KMS-11 (cell line): Measurements from ENCODE around the gene NKAIN2.
A peak's percentile ranks its signal among the peaks of the same experiment; 100 is the strongest.

Experiments used
- H2AFZ ChIP-seq: fragments of 200-600 bp; sonication (generic); 2 replicates; pipeline ENCODE4 v1.6.1; 2016; ENCODE audit warnings: antibody characterized with exemption, mixed run types, low read depth
- H3K27ac ChIP-seq: fragments of 200-600 bp; sonication (generic); 2 replicates; pipeline ENCODE4 v1.6.1; 2016; ENCODE audit warnings: mild to moderate bottlenecking, mixed run types
- H3K27me3 ChIP-seq: fragments of 200-600 bp; sonication (generic); 2 replicates; pipeline ENCODE4 v1.6.1; 2017; ENCODE audit warnings: mild to moderate bottlenecking, low read depth, mixed run types, moderate library complexity; ENCODE audit not compliant: insufficient read depth
- H3K36me3 ChIP-seq: fragments of 200-600 bp; sonication (generic); 2 replicates; pipeline ENCODE4 v1.6.1; 2017; ENCODE audit warnings: mild to moderate bottlenecking, mixed run types; ENCODE audit not compliant: insufficient read depth
- H3K4me1 ChIP-seq: fragments of 200-600 bp; sonication (generic); 2 replicates; pipeline ENCODE4 v1.6.1; 2016; ENCODE audit warnings: mild to moderate bottlenecking, low read depth, mixed run types; ENCODE audit not compliant: poor library complexity, severe bottlenecking
- H3K4me2 ChIP-seq: fragments of 200-600 bp; sonication (generic); 2 replicates; pipeline ENCODE4 v1.7.0; 2016; ENCODE audit warnings: mild to moderate bottlenecking, mixed run types
- H3K4me3 ChIP-seq: fragments of 200-600 bp; sonication (generic); IDR thresholded peaks from 2 replicates; pipeline ENCODE4 v1.6.1; 2017; ENCODE audit warnings: low read depth, low read length, mixed read lengths; ENCODE audit not compliant: insufficient read depth
- H3K79me2 ChIP-seq: fragments of 200-600 bp; sonication (generic); 2 replicates; pipeline ENCODE4 v1.6.1; 2016; ENCODE audit warnings: low read depth, mixed run types; ENCODE audit not compliant: insufficient read depth
- H3K9ac ChIP-seq: fragments of 200-600 bp; sonication (generic); 2 replicates; pipeline ENCODE4 v1.6.1; 2016; ENCODE audit warnings: mild to moderate bottlenecking, mixed run types
- H4K20me1 ChIP-seq: fragments of 200-600 bp; sonication (generic); 2 replicates; pipeline ENCODE4 v1.6.1; 2016; ENCODE audit warnings: mild to moderate bottlenecking, mixed run types; ENCODE audit not compliant: insufficient read depth
- CTCF ChIP-seq: fragments of 200-600 bp; sonication (generic); conservative IDR thresholded peaks from 2 replicates; pipeline ENCODE4 v1.6.1; 2017; ENCODE audit warnings: low read depth, mild to moderate bottlenecking, antibody characterized with exemption, low read length, moderate library complexity, mixed read lengths

The NKAIN2 gene

GRCh38 chr6:123768921-123769320 lies 34.7 kb upstream of the NKAIN2 start:
- H3K4me2 ChIP-seq = peak overlapping the region; percentile 96
- H3K27ac ChIP-seq = peak overlapping the region; percentile 95
- H4K20me1 ChIP-seq = no peaks in the 10 kb centered on the region
- no peak overlapping the region for H3K4me3 ChIP-seq
- peaks cover 50% of the 10 kb centered on the region for H3K4me1 ChIP-seq
- no peaks in the 10 kb centered on the region for H3K79me2 ChIP-seq
- H2AFZ ChIP-seq = peak overlapping the region; percentile 58
- no peak for TF ChIP-seq CTCF
- H3K27me3 ChIP-seq = no peaks in the 10 kb centered on the region
- no peaks in the 10 kb centered on the region for H3K36me3 ChIP-seq
- peak overlapping the region; percentile 36; the same call in 1 of the 2 replicates for H3K9ac ChIP-seq

GRCh38 chr6:123769431-123769830 lies 34.2 kb upstream of the NKAIN2 start:
- H3K9ac ChIP-seq = peak overlapping the region; percentile 36; the same call in 1 of the 2 replicates
- peak overlapping the region; percentile 58 for H2AFZ ChIP-seq
- no peaks in the 10 kb centered on the region for H4K20me1 ChIP-seq
- H3K36me3 ChIP-seq = no peaks in the 10 kb centered on the region
- no peak for TF ChIP-seq CTCF
- H3K79me2 ChIP-seq = no peaks in the 10 kb centered on the region
- H3K4me2 ChIP-seq = peak overlapping the region; percentile 96
- no peaks in the 10 kb centered on the region for H3K27me3 ChIP-seq
- H3K27ac ChIP-seq = peak overlapping the region; percentile 95
- no peak overlapping the region for H3K4me3 ChIP-seq
- H3K4me1 ChIP-seq = peaks cover 50% of the 10 kb centered on the region

DNA sequence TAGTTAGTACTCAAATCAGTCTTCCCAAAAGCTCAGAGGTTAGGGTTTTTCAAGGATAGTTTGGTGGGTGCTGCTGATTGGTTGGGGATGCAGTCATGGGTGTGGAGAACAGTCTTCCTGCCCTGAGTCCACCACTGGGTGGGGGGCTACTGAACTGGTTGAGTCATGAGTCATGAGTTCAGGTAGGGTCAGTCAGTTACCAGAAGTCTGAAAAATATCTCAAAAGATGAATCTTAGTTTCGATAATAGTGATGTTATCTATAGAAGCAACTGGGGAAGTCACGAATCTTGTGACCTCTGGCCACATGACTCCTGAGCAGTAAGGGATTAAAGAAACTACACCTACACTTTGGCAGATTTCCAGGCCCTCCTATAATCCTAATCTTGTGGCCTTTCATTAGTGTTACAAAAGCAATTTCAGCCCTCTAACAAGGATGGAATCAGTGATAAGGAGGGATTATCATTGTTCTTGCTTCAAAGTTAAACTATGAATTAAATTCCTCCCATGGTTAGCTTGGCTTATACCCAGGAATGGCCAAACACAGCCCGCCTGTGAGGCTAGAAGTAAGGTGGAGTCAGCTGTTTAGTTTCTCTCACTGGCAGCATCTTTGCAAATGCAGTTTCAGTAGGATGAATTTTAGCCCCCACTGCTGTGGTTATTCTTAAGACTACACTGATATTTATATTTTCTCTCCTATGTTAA lies 33.3 kb upstream of the NKAIN2 start:
- Histone ChIP-seq H3K36me3 (no peaks in the 10 kb centered on the region), H3K4me3 (no peak overlapping the region), H3K4me1 (peaks cover 50% of the 10 kb centered on the region), H4K20me1 (no peaks in the 10 kb centered on the region), H3K27me3 (no peaks in the 10 kb centered on the region), H3K27ac (peak overlapping the region; percentile 95), H3K79me2 (no peaks in the 10 kb centered on the region), H3K4me2 (peak overlapping the region; percentile 96), H2AFZ (peak overlapping the region; percentile 58), H3K9ac (peak overlapping the region; percentile 36; the same call in 1 of the 2 replicates)
- TF ChIP-seq CTCF = no peak

DNA sequence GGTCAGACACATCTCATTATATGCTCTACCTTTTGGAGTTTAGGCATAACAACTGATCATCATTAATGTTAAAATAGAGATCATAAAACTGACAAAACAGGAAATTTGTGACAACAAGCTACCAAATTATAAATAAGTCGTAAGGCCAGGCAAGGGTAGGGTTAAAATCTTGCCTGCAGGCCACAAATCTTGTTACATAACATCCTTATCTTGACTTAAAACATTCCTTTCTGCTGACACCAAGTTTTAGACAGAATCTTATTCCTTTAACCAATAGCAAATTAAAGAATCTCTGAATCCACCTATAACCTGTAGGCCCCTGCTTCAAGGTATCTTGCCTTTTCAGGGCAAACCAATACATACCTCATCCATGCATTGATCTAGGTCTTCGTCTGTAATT lies 32.5 kb upstream of the NKAIN2 start:
- Histone ChIP-seq H3K4me3 (no peak overlapping the region), H4K20me1 (no peaks in the 10 kb centered on the region), H2AFZ (peak overlapping the region; percentile 58; the same call in 1 of the 2 replicates), H3K27ac (peak overlapping the region; percentile 95), H3K79me2 (no peaks in the 10 kb centered on the region), H3K4me1 (peaks cover 50% of the 10 kb centered on the region), H3K9ac (peak overlapping the region; percentile 24; the same call in 1 of the 2 replicates), H3K27me3 (no peaks in the 10 kb centered on the region), H3K36me3 (no peaks in the 10 kb centered on the region), H3K4me2 (peak overlapping the region; percentile 96)
- TF ChIP-seq CTCF = no peak
